GM21526 (cell line): Measurements from ENCODE around the gene ACTG1.

Source experiments
- ATAC-seq: cut with Tn5 transposase; IDR thresholded peaks from one replicate; pipeline ENCODE4 v1.9.1; 2021; ENCODE audit warnings: moderate library complexity; ENCODE audit not compliant: unreplicated experiment, low FRiP score

ACTG1 gene

GRCh38 chr17:81484195-81484979, 28.2 kb downstream of the ACTG1 start:
- ATAC-seq: no peak

- no peak for ATAC-seq
Measured at GRCh38 chr17:81483862-81484194, 28.8 kb downstream of the ACTG1 start.

- no peak for ATAC-seq
Measured at GRCh38 chr17:81483085-81483861, 29.3 kb downstream of the ACTG1 start.

GRCh38 chr17:81482673-81483072, 29.9 kb downstream of the ACTG1 start:
- ATAC-seq: no peak

- ATAC-seq: no peak
Measured at GRCh38 chr17:81481815-81482505, 30.6 kb downstream of the ACTG1 start.

GRCh38 chr17:81481073-81481799, 31.4 kb downstream of the ACTG1 start:
- no peak for ATAC-seq

- ATAC-seq: no peak
Measured at GRCh38 chr17:81480140-81481072, 32.2 kb downstream of the ACTG1 start.

- no peak for ATAC-seq
Measured at GRCh38 chr17:81479175-81480071, 33.2 kb downstream of the ACTG1 start.

- no peak for ATAC-seq
Measured at GRCh38 chr17:81478119-81478518, 34.5 kb downstream of the ACTG1 start.

GRCh38 chr17:81477173-81477572, 35.4 kb downstream of the ACTG1 start:
- ATAC-seq: no peak

- ATAC-seq: no peak
Measured at GRCh38 chr17:81476635-81477034, 36.0 kb downstream of the ACTG1 start.

- no peak for ATAC-seq
Measured at GRCh38 chr17:81476097-81476496, 36.5 kb downstream of the ACTG1 start.

- no peak for ATAC-seq
Measured at GRCh38 chr17:81474958-81475357, 37.6 kb downstream of the ACTG1 start.

- no peak for ATAC-seq
Measured at GRCh38 chr17:81473019-81473418, 39.6 kb downstream of the ACTG1 start.

- ATAC-seq: no peak
Measured at GRCh38 chr17:81471818-81472456, 40.7 kb downstream of the ACTG1 start.

- ATAC-seq: no peak
Measured at GRCh38 chr17:81470944-81471817, 41.4 kb downstream of the ACTG1 start.

- ATAC-seq: no peak
Measured at GRCh38 chr17:81470270-81470943, 42.2 kb downstream of the ACTG1 start.
